Left cardiac atrium (tissue), 4 donors: Measurements from ENCODE around the gene FBF1. TPM values are rescaled to one million over a fixed set of nuclear protein-coding genes. Genes with fewer than 3 reads are reported as not detected.
A peak's percentile ranks its signal among the peaks of the same experiment; 100 is the strongest.
"Not testable (repeated sequence)": the region's sequence is repeated elsewhere in the genome, so short reads cannot be mapped to it uniquely, and the experiment has no call there.

Experiments
- ATAC-seq, 2 donors: fragments of 200-7000 bp; cut with Tn5 transposase; one replicate each; pipeline ENCODE4 v1.9.1; 2020; ENCODE audit warnings: mild to moderate bottlenecking in 2 of 2, moderate library complexity in 2 of 2
- DNase-seq: peaks from one replicate; pipeline ENCODE4 v3.0.0-alpha.2; 2020
- intact Hi-C, 2 donors: fragments of 100-400 bp; cut with DNase I; formaldehyde crosslinking; loops; one replicate each; pipeline versions ENCODE4 v1.14.1 to v1.15.1; 2022 to 2023
- total RNA-seq, 2 donors: library from RNA; stranded (reverse); fragmentation: NEBNext Ultra II Directional; extraction: Animal tissue kit (Norgen Biotek cat#: 25700); gene quantifications; one replicate each; pipeline ENCODE4 v1.2.1, GENCODE V29; 2021
- donor health status: DM: no; HTN: yes; CAD: no.
- donor health status: DM: no; HTN: yes; CAD: no; lungs with severe emphysema.
- donor health status: DM: yes; HTN: yes; CAD: no.
- donor health status: Dilated cardiomyopathy.

Gene FBF1
- total RNA-seq, 2 donors from 2014 or later = 3.0 to 4.7 TPM

DNA sequence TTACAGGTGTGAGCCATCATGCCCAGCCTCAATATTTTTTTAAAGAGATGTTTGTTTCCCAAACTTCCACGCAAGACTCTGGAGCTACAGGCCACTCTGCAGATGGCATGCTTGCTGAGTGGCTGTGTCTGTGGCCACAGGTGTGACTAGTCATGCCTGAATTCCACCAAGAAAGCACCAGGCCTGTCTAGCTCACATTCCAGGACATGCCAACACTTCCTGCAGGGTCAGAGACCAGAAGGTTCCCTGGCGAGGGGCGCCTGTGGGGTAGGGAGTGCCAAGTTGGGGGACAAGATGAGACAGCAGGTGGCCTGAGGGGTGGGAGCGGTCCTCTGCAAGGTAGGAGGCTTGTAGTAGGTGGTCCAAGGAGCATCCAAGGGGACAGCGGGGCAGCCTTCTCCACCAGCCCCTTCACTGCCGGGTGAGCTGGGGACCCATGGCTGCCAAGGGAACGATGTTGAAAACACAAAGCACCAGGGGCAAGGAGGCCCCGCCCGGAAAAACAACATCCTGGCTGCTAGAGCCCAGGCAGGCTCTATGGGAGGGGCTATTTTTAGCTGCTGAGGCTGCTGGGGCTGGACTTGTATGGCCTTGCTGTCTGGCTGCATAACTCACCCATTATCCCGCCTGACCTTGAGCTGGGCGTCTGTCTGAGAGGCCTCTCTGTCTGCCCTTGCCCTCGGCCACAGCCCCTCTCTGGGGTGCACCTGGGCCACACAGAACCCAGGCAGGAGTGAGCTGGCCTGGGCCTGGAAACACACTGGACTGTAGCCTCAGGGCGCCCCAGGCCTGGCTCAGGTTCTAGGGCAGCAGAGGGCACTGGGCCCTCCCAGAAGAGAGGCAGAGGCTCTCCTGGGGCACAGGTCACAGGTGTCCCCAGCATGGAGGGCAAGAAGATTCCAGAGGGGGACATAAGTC is 68.1 kb downstream of the FBF1 start:
- ATAC-seq = peak; percentile 51 to 56
- peak; percentile 91 for DNase-seq
- intact Hi-C loops = no loop called here

DNA sequence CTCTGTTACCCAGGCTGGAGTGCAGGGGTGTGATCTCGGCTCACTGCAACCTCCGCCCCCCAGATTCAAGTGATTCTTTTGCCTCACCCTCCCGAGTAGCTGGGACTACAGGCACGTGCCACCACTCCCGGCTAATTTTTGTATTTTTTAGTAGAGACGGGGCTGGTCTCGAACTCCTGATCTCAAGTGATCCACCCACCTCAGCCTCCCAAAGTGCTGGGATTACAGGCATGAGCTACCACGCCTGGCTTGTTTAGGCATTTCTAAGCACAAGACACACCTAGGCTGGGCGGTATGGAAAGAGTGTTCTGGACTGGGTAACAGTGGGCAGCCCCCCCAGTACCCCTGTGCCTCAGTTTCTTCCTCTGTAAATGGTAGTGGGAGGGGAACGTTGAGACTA is 70.6 kb downstream of the FBF1 start:
- ATAC-seq, intact Hi-C loops, DNase-seq: not testable (repeated sequence)

DNA sequence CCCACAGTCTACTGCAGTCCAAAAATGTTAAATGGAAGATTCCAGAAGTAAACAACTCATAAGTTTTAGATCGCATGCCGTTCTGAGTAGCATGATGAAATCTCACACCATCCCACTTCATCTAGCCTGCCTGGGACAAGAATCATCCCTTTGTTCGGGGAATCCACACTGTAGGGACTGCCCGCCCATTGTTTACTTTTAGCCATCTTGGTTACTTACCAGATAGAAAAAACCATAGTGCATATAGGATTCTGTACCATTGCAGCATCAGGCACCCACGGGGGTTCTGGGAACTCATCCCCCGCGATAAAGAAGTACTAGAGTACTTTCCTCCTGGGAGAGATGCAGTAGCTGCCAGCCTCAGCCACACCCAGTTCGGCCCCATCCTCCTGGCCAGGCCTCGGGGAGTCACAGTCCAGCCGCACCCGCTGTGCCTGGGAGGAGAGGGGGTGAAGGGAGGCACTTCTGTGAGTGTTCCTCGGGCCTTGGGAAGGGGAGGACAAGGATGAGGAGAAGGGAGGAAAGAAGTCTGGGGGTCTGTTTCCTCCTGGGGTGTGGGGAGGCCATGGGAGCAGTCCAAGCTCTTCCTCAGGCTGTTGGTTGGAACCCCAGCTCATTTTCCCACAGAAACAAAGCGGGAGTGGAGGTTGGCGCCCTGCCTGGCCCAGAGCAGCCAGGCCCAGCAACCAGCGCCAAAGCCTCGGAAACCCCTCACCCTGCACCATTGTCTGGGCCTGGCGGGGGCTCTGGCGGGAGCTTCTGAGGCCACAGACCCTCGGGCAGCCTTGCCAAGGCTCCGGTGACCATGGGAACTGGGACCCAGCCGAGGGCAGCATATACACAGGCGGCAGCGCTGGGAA is 71.3 kb downstream of the FBF1 start:
- intact Hi-C loops = no loop called here
- ATAC-seq (peak; percentile 12 to 39), DNase-seq (peak; percentile 76)

DNA sequence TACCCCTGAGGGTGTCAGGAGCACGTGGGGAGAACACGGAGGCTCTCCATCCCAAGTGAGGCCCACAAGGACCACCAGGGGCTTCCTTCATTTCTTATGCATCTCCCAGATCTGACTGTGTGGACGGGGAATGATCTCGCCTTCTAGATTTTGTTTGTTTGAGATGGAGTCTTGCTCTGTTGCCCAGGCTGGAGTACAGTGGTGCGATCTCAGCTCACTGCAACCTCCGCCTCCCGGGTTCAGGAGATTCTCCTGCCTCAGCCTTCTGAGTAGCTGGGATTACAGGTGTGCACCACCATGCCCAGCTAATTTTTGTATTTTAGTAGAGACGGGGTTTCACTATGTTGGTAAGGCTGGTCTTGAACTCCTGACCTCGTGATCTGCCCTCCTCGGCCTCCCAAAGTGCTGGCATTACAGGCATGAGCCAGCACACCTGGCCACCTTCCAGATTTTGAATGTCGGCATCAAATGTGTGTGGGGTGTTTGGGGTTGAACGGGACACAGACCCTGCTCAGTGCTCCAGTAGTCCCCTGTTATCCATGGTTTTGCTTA is 72.0 kb downstream of the FBF1 start:
- intact Hi-C loops, ATAC-seq, DNase-seq: not testable (repeated sequence)

DNA sequence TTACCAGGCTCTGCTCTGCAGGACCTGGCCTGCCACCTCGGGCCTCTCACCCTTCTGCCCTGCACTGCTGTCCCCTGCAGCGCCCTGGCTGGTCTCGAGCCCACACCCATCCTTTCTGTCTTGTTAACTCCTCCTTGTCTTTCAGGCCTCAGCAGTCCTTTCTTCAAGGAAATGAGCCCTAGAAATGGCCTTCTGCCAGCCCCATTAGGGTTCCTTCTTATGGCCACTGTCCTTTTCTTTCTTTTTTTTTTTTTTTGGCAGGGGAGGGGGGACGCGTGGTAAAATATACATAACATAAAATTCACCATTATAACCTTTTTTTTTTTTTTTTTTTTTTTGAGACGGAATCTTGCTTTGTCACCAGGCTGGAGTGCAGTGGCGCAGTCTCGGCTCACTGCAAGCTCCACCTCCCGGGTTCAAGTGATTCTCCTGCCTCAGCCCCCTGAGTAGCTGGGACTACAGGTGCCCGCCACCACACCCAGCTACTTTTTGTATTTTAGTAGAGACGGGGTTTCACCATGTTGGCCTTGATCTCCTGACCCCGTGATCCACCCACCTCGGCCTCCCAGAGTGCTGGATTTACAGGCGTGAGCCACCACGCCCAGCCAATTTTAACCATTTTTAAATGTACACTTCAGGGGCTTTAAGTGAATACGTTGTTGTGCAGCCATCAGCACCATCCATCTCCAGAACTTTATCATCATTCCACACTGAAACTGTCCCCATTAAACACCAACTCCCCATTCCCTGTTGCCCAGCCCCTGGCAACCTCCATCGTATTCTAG is 75.2 kb downstream of the FBF1 start:
- intact Hi-C loops, ATAC-seq, DNase-seq: not testable (repeated sequence)

DNA sequence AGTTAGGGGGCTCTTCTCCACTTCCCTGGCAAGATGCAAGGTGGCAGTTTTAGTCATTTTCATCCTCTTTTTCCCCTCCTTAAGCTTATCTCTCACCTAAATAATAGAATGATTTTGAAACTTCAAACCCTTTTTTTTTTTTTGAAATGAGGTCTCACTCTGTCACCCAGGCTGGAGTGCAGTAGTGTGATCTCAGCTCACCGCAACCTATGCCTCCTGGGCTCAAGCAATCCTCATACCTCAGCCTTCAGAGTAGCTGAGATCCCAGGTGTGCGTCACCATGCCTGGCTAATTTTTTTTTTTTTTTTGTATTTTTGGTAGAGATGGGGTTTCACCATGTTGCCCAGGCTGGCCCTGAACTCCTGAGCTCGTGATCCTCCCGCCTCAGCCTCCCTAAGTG is 76.0 kb downstream of the FBF1 start:
- ATAC-seq, intact Hi-C loops, DNase-seq: not testable (repeated sequence)

GRCh38 chr17:75864448-75864871 is 76.4 kb downstream of the FBF1 start:
- intact Hi-C loops = no loop called here
- DNase-seq (peak; percentile 72), ATAC-seq (peak; percentile 79 to 90)

DNA sequence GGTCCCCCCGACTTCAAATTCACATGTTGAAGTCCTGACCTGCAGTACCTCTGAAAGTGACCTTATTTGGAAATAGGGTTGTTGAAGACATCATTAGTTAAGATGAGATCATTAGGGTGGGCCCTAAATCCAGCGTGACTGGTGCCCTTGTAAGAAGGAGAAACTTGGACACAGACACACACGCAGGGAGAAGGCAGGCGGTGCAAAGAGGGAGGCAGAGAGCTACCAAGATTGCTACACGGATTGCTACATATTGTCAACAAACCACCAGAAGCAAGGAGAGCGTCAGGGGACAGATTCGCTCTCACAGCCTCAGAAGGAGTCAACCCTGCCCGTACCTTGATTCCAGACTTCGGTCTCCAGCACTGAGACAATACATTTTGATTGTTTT is 78.9 kb downstream of the FBF1 start:
- ATAC-seq (peak in 1 of 2 donors; percentile 17), DNase-seq (no peak)

More for the DNA sequence above, 78.9 kb downstream of the FBF1 start:
- intact Hi-C loops = no loop called here

Other genes starting within 250 kb of the FBF1 start
- gene ITGB4, start 219.6 kb downstream of the FBF1 start, total RNA-seq = 10 to 100 TPM; 18.9 to 26.9 TPM
- gene GALK1, start 175.8 kb downstream of the FBF1 start, total RNA-seq = 10 to 100 TPM; 22.0 to 22.9 TPM
- gene UNK, start 156.2 kb downstream of the FBF1 start, total RNA-seq = 10 to 100 TPM; 15.8 to 17.8 TPM
- 10 to 100 TPM; 22.1 to 34.0 TPM for gene UNC13D, start 96.6 kb downstream of the FBF1 start, total RNA-seq
- gene WBP2, start 85.7 kb downstream of the FBF1 start, total RNA-seq = 100 to 1,000 TPM; 106 to 122 TPM
- gene TRIM47, start 62.5 kb downstream of the FBF1 start, total RNA-seq = 10 to 100 TPM; 22.9 to 25.3 TPM
- 1 to 10 TPM; 8.4 to 9.9 TPM for gene TRIM65, start 44.1 kb downstream of the FBF1 start, total RNA-seq
- gene MRPL38, start 36.2 kb downstream of the FBF1 start, total RNA-seq = 10 to 100 TPM; 73.7 to 83.4 TPM
- gene ACOX1, start 38.1 kb upstream of the FBF1 start, total RNA-seq = 10 to 100 TPM; 57.8 to 62.0 TPM
- 10 to 100 TPM; 10.2 to 12.2 TPM for gene TEN1, start 38.2 kb upstream of the FBF1 start, total RNA-seq
- 1 to 10 TPM; 3.5 to 3.9 TPM for gene CDK3, start 59.8 kb upstream of the FBF1 start, total RNA-seq
- gene EVPL, start 86.3 kb upstream of the FBF1 start, total RNA-seq = under 1 TPM; 0.29 to 0.39 TPM
- gene SRP68, start 131.5 kb upstream of the FBF1 start, total RNA-seq = 10 to 100 TPM; 51.1 to 60.1 TPM
- not detected for gene GALR2, start 133.7 kb upstream of the FBF1 start, total RNA-seq
- not detected for gene ZACN, start 138.1 kb upstream of the FBF1 start, total RNA-seq
- gene EXOC7, start 162.7 kb upstream of the FBF1 start, total RNA-seq = 10 to 100 TPM; 74.1 to 79.5 TPM
- gene FOXJ1, start 200.2 kb upstream of the FBF1 start, total RNA-seq = not detected